ENCODE data around the gene UCK2.

The UCK2 gene

DNA sequence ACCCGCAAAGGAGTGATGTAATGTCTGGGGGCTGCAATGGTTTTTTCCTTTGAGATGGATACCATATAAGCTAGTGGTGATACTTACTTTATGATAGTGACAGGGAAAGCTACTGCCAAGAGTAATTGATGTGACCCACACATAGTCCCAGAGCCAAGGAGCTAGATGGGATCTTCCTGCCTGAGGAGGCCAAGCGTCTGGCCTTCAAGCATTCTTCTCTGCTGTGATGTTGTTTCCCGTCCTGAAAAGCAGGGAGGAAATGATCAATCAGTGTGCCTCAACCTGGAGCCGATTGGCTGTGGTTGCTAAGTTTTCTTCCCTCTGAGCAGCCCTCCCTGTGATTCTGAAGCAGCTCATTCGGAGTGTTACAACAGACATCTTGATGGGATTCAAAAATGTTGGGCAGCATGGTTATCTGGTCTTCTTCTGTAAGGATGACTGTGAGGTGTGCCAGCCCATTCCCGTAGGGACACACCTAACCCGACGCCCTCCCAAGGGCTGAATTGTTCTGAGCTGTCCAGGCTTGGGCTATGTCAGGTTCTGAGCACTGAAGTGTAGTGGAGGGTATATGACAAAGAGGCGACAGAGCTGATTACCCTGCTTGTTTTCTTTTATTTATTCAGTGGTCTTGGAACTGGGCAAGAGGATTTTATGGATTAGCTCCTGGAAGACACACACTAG is 56.7 kb downstream of the UCK2 start:
- no peak for DNase-seq

DNA sequence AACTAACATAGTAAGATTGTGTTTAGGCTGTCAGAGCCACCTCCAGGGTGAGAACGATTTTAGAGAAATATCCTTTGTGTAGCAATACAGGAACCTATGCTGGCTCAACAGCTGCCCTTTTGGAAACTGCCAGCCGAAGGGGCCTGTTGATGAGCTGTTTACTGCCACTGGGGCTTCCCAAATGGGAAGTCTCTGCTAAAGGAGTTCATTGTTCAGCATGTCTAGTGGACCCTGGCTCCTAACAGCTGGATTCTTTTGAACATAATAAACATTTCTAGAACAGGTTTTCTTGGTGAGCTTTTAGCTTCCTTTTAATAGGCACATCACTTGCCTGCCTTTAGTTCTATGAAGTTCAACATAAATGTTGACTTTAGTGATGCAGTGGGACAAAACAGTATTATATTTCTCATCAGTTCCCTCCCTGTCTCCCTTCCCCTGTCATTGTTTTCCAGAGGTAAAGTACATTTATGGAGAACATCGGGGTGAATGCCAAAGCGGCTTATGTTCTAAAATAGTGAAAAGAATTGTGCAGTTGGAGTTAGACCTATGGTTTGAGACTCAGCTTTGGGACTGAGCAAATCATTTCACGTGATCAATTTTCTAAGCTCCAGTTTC is 57.4 kb downstream of the UCK2 start:
- no peak for DNase-seq

DNA sequence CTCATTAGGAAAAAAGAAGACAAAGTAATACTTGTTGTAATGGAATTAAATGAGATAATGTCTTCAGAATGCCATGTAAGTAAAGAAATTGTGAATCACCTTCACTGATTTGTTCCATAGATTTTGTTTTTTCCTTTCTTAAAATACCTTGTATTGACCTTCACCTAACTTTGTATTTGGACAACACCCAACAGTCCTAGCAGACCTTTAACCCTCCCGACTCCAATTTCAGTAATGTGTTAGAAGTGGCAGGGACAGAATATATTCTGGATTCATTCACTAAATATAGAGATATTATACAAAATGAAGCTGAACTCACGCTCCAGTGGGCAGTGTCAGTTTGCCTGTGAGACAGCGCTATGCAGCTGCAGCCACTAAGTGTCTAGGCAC is 57.9 kb downstream of the UCK2 start:
- DNase-seq, result no peak

DNA sequence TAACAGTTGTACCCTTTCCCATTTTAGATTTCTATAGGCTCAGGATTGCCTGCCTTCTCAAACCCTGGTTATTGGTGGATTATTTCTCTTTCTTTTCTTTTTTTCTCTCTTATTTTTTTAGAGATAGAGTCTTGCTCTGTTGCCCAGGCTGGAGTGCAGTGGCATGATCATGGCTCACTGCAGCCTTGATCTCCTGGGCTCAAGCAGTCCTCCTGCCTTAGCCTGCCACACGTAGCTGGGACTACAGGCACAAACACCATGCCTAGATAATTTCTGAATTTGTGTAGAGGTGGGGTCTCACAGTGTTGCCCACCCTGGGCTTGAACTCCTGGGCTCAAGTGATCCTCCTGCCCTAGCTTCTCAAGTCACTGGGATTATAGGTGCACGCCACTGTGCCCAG is 58.8 kb downstream of the UCK2 start:
- no peak for DNase-seq

DNA sequence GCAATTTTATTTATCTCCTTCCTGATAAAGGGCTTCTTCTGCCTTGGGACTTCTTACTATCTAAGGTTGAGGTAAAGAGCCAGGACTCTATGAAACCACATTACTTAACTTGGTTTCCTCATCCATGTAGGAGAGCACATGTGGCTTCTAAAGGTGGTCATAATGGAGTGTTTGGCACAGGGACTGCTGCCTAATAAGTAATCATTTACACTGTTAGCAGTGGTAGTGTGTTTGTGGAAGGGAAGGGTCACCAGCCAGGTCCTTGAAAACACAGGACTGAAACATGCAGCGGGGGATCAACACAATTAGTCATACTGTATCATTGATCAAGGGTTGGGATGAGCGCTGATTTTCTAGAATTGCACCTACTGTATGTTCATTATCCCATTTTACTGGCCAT is 59.6 kb downstream of the UCK2 start:
- DNase-seq, result no peak

DNA sequence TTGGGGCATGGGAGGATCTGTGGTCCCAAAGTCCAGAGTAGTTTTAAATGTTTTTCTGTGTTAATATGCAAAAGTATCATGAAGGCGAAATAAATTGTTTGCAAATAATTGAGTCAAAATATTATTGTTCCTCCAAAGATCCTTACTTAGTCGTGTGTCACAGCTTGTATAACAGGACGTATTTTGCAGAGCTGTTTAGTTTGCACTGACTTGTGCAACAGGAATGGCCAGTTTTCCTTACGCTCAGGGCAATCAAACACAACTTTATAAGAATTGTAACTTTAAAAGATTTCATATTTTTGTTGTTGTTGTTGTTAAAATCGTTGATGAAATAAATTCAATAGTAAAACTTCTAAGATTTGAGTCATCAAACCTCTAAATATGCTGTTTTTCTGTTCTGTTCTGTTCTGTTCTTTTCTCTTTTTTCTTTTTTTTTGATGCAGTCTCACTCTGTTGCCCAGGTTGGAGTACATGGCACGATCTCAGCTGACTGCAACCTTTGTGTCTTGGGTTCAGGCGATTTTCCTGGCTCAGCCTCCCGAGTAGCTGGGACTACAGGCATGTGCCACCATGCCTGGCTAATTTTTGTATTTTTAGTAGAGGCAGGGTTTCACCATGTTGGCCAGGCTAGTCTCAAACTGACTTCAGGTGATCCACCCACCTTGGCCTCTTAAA is 60.6 kb downstream of the UCK2 start:
- DNase-seq, result no peak

DNA sequence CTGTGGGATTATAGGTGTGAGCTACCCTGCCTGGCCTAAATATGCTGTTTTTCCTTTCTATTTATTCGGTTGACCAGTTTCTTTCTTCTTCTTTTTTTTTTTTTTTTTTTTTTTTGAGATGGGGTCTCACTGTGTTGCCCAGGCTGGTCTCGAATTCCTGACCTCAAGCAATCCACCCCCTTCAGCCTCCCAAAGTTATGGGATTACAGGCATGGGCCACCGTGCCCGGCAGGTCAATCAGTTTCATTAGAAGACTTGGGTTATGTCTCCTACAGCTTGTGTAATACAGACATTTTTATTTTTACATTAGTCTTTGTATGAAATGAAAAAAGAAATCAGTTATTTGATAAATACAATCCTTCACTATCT is 61.1 kb downstream of the UCK2 start:
- no peak for DNase-seq

DNA sequence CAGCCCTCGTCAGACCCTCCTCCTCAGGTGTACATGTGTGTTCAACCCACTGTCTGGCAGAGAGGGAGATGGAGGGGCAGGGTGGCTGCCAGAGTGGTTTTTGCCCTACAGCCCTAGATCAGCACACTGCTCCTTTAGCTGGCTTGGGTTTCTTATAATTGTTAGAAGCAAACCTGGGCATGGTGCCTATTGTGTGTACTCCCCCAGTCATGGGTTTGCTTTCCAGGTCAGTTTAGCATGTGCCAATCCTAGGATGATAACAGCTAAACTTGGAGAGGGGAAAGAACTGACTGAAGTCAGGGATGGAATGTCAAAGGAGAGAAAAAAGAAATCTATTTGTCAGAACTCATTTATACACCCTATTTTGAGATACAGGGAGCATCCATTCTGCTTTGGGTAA is 63.3 kb downstream of the UCK2 start:
- no peak for DNase-seq

DNA sequence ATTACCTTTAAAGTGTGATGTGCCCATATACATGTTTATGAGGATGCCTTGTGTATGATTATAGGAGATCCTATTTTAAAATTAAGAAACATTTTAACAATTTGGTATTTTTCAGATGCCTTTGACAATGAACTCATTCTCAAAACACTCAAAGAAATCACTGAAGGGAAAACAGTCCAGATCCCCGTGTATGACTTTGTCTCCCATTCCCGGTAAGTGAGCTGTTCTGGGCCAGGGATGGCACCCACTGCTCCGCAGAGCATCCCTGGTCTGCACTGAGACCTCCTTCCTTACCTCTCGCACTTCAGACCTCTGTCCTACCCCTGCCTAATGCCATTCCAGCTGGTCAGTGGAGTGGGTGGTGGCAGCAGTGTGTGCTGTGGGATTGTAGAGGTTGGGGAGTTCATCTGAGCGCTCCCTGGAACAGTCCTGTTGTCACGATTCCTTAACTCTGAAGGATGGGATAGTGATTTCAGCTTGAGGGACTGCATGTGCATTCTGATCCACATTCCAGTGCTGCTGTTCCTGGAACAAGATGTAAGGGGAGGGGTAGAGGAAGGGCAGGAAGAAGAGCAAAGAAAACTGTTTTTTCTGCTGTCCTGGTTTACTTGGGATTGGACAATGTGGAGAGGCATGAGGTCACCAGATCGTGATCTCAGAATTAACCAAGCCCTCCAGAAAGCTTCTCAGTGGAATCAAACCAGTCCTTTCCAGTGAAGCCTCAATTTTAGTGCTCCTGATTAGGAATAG is 63.9 kb downstream of the UCK2 start:
- no peak for DNase-seq

DNA sequence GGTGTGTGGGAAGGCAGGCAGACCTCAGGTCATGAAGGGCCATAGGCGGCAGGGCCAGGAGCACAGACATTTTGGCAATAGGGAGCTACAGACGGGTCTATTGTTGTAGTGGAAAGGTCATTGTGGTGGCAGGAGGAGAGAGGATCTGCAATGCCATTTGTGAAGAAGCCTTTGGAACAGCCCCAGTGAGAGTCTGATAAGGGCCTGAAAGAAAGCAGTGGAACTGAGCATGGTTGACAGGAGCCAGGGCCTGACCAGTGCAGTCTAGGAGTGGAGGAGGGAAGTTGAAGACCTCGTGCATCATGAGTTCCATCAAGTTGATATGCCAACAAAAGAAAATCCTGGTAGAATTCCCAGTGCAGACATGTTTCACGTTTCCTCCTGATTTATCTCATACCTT is 65.5 kb downstream of the UCK2 start:
- no peak for DNase-seq

DNA sequence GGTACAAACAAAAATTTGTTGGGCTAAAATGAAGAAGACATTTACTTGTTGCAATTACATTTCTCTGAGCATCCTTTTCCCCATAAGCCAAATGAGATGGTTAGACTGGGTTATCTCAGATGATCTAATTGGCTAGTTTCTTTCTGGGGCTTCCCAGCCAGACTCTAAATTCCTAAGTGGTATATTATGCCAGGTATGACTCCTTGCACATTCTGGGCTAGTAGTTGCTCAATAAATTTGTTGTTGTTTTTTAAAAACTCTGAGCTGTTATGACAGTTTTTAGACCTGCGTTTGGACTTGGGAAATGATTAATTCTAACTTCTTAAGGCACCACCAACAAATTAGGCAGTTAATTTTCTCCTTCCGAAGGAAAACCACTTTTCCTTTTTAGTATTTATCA is 66.1 kb downstream of the UCK2 start:
- DNase-seq, result no peak

DNA sequence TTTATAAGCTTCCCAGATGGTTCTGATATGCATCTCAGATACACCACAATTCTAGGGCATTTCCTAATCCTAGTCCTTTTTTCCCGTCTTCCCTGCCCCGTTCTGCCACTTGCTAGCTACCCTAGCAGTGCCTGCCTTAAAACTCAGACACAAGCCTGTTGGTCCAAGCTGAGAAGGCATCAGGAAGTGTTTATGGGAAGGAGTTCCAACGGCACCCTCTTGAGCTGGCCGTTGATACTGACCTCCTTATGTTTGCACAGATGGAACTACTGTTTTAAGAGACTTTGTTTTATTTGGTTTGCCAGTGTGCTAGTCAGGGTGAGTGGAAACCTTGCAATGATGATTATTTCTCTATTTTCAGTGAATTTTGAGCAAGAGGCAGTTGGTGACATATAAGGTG is 67.2 kb downstream of the UCK2 start:
- no peak for DNase-seq

DNA sequence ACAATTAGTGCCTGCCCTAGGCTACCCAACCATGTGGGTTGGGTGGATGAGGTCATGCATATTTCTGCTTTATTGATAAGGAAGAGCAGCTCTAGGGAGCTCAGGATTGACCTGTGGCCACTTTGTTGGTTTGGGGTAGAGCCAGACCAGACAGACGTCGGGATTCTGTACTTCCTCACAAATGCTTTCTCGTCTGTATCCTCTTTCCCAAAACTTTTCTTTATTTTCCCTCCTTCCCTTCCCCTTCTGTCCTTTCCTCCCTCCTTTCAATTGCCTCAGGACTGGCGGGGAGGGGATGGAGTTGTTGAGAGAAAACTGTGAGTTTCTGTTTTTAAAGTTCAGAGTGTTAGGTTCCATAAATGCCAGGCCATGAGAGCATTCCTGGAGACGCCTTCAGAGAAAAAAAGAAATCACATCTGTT is 68.0 kb downstream of the UCK2 start:
- no peak for DNase-seq

DNA sequence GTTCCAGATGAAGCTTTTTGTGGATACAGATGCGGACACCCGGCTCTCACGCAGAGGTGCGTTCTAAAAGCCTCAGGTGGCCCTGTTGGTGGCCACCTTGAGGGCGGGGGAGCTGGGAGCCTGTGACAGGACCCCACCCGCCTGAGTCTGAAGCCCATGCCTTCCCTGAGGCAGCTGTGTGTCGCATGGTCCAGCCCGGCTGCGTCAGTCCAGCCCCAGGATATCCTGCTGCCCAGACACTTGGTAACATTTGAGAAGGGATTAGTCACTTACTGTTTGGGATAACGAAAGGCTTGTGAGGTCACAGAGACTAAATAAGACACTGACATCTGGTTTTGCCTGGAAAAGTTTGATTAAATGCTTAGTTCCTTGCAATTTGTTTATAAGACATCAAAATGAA is 68.9 kb downstream of the UCK2 start:
- no peak for DNase-seq

DNA sequence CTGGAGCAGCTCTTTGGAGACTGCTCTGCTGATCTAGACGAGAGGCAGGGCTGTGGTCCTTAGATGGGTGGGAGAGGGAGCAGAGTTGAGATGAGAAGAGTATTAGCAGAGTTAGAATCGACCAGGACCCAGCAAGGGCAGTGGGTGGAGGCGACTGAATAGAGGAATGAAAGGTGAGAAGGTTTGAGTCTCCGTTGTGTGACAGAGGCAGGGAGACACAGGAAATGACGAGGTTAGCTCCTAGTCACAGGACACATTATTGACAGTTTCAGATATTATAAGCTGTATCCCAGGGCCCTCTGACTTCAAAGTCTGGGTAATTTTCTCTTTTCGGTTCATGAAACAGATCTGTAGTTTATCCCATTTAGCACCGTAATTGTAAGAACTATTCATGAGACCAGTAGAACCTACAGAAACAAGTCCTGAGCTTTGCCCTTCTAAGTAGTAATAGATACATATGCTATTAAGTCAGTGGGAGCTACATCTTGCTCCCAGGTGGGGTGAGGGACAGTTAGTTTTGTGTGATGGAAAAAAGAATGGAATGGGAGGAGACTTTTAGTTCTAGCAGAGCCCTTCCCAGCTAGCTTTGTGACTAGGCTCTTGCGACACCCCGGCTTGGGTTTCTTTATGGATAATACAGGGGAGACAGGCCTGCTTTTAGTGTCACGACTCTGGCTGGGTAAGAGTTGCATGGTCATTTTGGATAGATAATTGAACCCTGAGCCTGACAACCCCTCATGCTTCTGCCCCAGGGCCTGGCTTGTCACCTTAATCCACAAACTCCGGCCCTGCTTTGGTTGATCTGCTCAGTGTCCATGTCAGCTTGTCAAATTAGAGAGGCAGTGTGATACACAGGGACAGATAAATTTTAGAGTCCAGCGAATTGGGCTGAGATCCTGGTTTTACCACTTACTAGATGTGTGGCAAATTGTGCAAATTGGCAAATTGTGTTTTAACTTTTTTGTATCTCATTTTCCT is 70.2 kb downstream of the UCK2 start:
- DNase-seq, result no peak

DNA sequence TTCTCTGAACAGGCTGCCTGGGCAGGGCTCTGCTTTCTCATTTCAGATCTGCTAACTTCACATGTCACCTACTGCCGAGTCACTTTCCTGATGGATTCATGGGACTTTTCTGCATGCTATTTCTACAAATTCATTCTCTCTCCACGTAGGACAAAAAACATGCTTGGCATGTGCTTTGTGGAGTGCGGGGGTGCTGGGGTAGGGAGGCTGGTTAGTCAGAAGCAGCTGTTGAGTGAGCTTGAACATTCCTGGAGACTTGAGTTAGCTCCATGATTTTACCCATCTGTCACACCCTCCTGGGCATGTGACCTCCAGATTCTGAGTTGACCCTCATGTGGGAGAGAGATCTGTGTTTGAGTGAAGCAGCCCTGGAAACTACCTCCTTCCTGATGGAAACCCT is 71.4 kb downstream of the UCK2 start:
- no peak for DNase-seq

DNA sequence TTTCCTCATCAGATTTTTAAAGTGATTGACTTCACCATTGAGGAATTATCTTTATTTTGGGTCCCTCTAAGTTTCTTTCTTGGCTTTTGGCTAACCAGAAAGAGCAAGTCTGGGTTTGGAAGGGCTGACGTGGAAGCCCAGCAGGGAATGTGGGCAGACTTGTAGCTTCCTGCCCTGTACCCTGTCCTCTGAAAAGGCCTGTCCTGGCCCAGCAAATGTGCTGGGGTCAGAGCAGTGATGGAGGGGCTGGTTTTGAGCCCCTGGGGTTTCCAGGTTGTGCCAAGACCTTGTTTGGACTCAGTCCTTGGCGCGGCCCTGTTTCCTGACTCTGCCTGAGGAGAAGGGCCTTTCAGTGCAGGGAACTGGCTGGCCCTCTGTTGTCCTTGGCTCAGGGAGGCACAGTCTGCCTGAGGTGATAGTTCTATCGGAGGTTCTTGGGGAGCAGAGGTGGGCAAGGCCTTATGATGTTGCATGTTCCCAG is 72.1 kb downstream of the UCK2 start:
- no peak for DNase-seq

DNA sequence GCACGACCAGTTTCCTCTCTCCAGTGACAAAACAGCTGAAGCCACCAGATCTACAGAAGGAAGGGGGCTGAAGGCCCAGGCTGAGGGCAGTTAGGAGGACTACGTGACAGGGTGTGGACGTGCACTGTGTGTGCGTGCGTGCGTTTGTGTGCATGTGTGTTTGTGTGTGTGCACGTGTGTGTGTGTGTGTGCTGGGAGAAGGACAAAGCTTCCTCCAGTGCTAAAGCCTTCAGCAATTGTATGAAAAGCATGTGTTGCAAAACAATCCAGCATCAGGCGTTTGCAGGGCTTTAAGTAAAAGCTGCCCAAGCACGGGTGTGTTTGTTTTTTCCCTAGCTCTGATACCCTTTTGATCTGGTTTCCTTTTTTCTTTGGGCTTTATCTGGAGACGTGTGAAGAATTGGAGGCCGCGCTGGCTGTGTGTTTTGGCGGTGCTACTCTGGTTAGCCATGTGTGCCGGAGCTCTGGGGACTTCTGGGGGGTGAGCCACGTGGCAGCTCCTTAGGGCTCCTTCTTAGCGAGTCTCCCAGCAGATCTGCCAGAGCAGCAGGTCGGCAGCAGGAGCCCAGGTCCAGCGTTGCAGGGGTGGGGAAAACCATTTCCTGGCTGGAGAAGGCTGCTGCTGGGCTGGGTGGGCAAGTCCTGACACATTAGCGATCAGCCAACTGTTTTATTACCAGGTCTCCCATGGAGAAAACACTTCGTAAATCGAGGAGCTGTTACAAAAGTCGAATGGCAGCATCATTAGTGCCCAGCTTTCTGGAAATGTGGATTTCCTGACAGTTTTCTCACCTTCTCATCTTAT is 73.4 kb downstream of the UCK2 start:
- no peak for DNase-seq

DNA sequence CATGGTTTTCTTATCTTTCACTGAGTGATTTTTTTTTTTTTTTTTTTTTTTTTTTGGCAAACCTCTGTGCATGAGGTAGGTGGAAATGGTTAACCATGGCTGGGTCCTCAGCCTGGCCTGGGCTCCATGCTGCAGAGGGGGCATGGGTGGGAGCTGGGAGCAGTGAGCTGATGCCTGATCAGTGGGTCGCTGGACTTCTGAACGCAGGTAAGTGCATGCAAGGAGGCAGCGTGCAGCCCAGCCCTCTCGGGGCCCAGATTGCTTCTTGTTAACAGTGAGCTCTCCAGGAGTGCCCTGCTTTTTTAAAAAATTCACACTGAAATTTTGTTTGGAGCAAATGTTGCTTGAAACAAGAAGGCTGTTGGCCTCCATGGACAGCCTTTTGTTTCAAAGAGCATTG is 75.2 kb downstream of the UCK2 start:
- no peak for DNase-seq

DNA sequence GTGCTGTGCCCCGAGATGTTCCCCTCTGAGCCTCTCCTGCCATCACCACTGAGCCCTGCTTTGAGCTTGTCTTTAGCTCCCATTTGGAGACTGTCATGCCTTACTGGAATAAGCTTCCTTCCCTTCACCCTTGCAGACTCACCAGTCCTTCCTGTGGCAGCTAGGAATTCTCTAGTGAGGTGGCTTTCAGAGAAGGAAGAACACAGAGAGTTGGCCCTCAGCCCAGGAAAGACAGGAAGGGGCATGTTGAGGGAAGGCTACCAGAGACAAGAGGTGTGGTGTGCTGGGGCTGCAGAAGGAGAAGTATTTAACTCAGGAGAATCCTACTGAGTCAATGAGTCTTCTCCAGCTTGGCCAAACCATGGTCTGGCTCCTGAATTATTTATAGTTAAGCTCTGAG is 76.3 kb downstream of the UCK2 start:
- DNase-seq, result no peak

DNA sequence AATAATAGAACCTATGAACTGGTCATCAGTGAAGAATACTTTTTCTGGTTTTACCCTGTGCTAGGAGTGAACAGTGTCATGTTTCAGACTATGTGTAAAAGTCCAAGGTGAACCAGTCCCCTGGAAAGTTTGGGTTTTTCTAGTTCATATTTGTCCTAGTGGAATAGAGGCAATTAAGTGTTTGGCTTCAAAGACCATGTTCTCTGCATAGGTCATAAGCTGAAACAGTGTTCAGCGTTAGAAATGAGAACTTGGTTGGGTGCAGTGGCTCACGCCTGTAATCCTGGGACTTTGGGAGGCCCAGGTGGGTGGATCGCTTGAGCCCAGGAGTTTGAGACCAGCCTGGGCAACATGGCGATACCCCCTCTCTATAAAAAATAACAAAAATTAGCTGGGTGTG is 77.5 kb downstream of the UCK2 start:
- DNase-seq, result no peak

DNA sequence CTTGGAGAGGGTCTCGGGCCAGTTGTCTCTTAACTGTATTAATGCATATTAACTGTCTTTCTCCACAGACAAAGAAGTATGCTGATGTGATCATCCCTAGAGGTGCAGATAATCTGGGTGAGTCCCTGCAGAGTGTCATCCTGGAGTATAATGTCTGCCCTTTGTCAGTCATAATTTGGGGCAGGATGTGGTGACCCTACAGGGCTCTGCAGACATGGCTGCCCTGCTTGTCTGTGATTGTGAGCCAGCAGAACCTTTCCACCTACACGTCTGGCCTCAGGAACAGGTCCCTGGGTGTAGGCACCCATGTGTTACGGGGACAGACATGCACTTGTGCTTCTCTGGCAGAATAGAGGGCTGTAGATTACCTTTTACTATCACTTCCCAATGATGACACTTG is 78.4 kb downstream of the UCK2 start:
- DNase-seq, result no peak
